K562 (cell line): ENCODE data around the gene LDLR.

Source experiments
- EP300 ChIP-seq: IDR thresholded peaks from 2 replicates; pipeline ENCODE4 v1.6.1; 2012; ENCODE audit warnings: low read length, improper control_type of control experiment
- HDAC6 ChIP-seq: IDR thresholded peaks from 2 replicates; pipeline ENCODE4 v1.6.1; 2012; ENCODE audit warnings: low read depth, mild to moderate bottlenecking, control low read depth, inconsistent platforms, low read length, moderate library complexity
- HDAC8 ChIP-seq: fragments of 450-650 bp; IDR thresholded peaks from 2 replicates; pipeline ENCODE4 v1.6.1; 2016; ENCODE audit warnings: mild to moderate bottlenecking, missing genetic modification characterization, moderate library complexity, missing compliant biosample characterization
- MYC ChIP-seq, 2 experiments: fragments of 250-450 bp in 1 of 2; sonication (Bioruptor Pico) in 1 of 2; IDR thresholded peaks; 2 replicates each; pipeline versions ENCODE4 v1.5.1 to v1.6.1; 2012 to 2021; ENCODE audit warnings: low read depth in 2 of 2, borderline replicate concordance in 1 of 2, improper control_type of control experiment in 1 of 2, low read length in 1 of 2, mild to moderate bottlenecking in 1 of 2, moderate library complexity in 1 of 2
- POLR2AphosphoS2 ChIP-seq: IDR thresholded peaks from 2 replicates; pipeline ENCODE4 v1.6.1; 2012; ENCODE audit warnings: low read length, improper control_type of control experiment
- YY1 ChIP-seq, 3 experiments: IDR thresholded peaks; 2 replicates each; pipeline ENCODE4 v1.6.1; 2011; ENCODE audit warnings: low read length in 2 of 3, mild to moderate bottlenecking in 2 of 3, moderate library complexity in 2 of 3, borderline replicate concordance in 1 of 3, control low read depth in 1 of 3, low read depth in 1 of 3; ENCODE audit not compliant: insufficient read depth in 3 of 3, insufficient replicate concordance in 2 of 3, control insufficient read depth in 1 of 3, insufficient read length in 1 of 3; ENCODE audit errors: extremely low read depth in 1 of 3
- ZNF324 ChIP-seq: fragments of 250-450 bp; sonication (Bioruptor Pico); IDR thresholded peaks from 2 replicates; pipeline ENCODE4 v1.4.0; 2020; ENCODE audit warnings: mild to moderate bottlenecking
- TF ChIP-seq, protein P1 (sequence below): sonication (generic); formaldehyde crosslinking; IDR thresholded peaks from 2 replicates; pipeline ENCODE4 v1.8.0; 2022; ENCODE audit warnings: missing genetic modification reagents, mild to moderate bottlenecking, borderline replicate concordance
- TF ChIP-seq, protein P2 (sequence below): sonication (generic); formaldehyde crosslinking; IDR thresholded peaks from 2 replicates; pipeline ENCODE4 v1.5.0; 2020; ENCODE audit warnings: missing genetic modification reagents
- TF ChIP-seq, protein P3 (sequence below), 3 experiments: IDR thresholded peaks in 2 of 3; conservative IDR thresholded peaks in 1 of 3; 2 replicates each; pipeline ENCODE4 v1.5.1; 2011 to 2012; ENCODE audit warnings: low read length in 3 of 3, mild to moderate bottlenecking in 3 of 3, control low read depth in 2 of 3, improper control_type of control experiment in 1 of 3, inconsistent platforms in 1 of 3, low read depth in 1 of 3, mixed read lengths in 1 of 3, moderate library complexity in 1 of 3; ENCODE audit not compliant: insufficient read depth in 2 of 3
- TF ChIP-seq, protein P4 (sequence below): sonication (generic); formaldehyde crosslinking; IDR thresholded peaks from 2 replicates; pipeline ENCODE4 v1.4.0; 2020; ENCODE audit warnings: mild to moderate bottlenecking, missing genetic modification reagents

DNA sequence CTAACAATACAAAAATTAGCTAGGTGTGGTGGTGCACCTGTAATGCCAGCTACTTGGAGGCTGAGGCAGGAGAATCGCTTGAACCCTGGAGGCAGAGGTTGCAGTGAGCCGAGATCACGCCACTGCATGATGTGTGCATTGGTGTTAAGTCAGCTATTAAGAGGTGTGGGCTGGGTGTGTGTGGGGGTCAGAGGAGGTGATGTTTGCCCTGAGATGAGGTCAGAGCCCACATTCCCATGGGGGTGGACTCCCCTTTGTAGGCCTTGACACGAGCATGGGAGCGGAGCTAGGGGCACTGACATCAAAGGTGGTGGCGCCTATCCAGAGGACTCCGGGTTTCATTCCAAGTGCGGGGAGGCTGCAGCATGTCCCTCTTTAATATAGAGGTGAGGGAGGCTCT is 34.6 kb upstream of the LDLR start:
- TF ChIP-seq YY1 (IDR thresholded peaks at IDR 0.05; ENCODE audit: borderline replicate concordance in 1 of 3, control insufficient read depth in 1 of 3, extremely low read depth in 1 of 3, insufficient read depth in 3 of 3, insufficient read length in 1 of 3, insufficient replicate concordance in 2 of 3, low read depth in 1 of 3, low read length in 2 of 3) (no peak), HDAC8 (tag) (no peak), ZNF324 (CRISPR knock-in tag) (no peak), MYC (IDR thresholded peaks at IDR 0.05; ENCODE audit: low read depth, low read length) (no peak), MYC (CRISPR knock-in tag; IDR thresholded peaks at IDR 0.05; ENCODE audit: borderline replicate concordance, low read depth) (no peak), POLR2AphosphoS2 (no peak), HDAC6 (no peak), EP300 (no peak)
- TF ChIP-seq, protein P1, sequence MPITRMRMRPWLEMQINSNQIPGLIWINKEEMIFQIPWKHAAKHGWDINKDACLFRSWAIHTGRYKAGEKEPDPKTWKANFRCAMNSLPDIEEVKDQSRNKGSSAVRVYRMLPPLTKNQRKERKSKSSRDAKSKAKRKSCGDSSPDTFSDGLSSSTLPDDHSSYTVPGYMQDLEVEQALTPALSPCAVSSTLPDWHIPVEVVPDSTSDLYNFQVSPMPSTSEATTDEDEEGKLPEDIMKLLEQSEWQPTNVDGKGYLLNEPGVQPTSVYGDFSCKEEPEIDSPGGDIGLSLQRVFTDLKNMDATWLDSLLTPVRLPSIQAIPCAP: no peak
- TF ChIP-seq, protein P2, sequence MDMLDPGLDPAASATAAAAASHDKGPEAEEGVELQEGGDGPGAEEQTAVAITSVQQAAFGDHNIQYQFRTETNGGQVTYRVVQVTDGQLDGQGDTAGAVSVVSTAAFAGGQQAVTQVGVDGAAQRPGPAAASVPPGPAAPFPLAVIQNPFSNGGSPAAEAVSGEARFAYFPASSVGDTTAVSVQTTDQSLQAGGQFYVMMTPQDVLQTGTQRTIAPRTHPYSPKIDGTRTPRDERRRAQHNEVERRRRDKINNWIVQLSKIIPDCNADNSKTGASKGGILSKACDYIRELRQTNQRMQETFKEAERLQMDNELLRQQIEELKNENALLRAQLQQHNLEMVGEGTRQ (CRISPR knock-in tag): no peak
- TF ChIP-seq, protein P3, sequence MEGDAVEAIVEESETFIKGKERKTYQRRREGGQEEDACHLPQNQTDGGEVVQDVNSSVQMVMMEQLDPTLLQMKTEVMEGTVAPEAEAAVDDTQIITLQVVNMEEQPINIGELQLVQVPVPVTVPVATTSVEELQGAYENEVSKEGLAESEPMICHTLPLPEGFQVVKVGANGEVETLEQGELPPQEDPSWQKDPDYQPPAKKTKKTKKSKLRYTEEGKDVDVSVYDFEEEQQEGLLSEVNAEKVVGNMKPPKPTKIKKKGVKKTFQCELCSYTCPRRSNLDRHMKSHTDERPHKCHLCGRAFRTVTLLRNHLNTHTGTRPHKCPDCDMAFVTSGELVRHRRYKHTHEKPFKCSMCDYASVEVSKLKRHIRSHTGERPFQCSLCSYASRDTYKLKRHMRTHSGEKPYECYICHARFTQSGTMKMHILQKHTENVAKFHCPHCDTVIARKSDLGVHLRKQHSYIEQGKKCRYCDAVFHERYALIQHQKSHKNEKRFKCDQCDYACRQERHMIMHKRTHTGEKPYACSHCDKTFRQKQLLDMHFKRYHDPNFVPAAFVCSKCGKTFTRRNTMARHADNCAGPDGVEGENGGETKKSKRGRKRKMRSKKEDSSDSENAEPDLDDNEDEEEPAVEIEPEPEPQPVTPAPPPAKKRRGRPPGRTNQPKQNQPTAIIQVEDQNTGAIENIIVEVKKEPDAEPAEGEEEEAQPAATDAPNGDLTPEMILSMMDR (IDR thresholded peaks at IDR 0.05 in 2 of 3, conservative IDR thresholded peaks at IDR 0.05 in 1 of 3; ENCODE audit: insufficient read depth in 2 of 3, low read depth in 1 of 3, low read length in 3 of 3): no peak
- TF ChIP-seq, protein P4, sequence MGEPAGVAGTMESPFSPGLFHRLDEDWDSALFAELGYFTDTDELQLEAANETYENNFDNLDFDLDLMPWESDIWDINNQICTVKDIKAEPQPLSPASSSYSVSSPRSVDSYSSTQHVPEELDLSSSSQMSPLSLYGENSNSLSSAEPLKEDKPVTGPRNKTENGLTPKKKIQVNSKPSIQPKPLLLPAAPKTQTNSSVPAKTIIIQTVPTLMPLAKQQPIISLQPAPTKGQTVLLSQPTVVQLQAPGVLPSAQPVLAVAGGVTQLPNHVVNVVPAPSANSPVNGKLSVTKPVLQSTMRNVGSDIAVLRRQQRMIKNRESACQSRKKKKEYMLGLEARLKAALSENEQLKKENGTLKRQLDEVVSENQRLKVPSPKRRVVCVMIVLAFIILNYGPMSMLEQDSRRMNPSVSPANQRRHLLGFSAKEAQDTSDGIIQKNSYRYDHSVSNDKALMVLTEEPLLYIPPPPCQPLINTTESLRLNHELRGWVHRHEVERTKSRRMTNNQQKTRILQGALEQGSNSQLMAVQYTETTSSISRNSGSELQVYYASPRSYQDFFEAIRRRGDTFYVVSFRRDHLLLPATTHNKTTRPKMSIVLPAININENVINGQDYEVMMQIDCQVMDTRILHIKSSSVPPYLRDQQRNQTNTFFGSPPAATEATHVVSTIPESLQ (CRISPR knock-in tag): no peak
